Liver (tissue), 3 donors: ENCODE measurements around the gene MYL10.
"Not testable (repeated sequence)": the region's sequence is repeated elsewhere in the genome, so short reads cannot be mapped to it uniquely, and the experiment has no call there.

Experiments used
- GABPA ChIP-seq, 2 donors: IDR thresholded peaks in 1 of 2; conservative IDR thresholded peaks in 1 of 2; 2 replicates each; pipeline ENCODE4 v1.6.1; 2016; ENCODE audit warnings: antibody characterized with exemption in 2 of 2, mild to moderate bottlenecking in 1 of 2, moderate library complexity in 1 of 2
- JUND ChIP-seq, 2 donors: IDR thresholded peaks; 2 replicates each; pipeline ENCODE4 v1.6.1; 2016; ENCODE audit warnings: antibody characterized with exemption in 2 of 2
- RAD21 ChIP-seq, 2 donors: IDR thresholded peaks; 2 replicates each; pipeline ENCODE4 v1.6.1; 2016; ENCODE audit warnings: antibody characterized with exemption in 2 of 2, mild to moderate bottlenecking in 2 of 2
- RXRA ChIP-seq, 2 donors: IDR thresholded peaks; 2 replicates each; pipeline ENCODE4 v1.6.1; 2017 to 2018; ENCODE audit warnings: antibody characterized with exemption in 2 of 2, mild to moderate bottlenecking in 1 of 2
- SP1 ChIP-seq: IDR thresholded peaks from 2 replicates; pipeline ENCODE4 v1.6.1; 2018; ENCODE audit warnings: antibody characterized with exemption, mild to moderate bottlenecking
- TAF1 ChIP-seq: conservative IDR thresholded peaks from 2 replicates; pipeline ENCODE4 v1.6.1; 2016; ENCODE audit warnings: antibody characterized with exemption, mild to moderate bottlenecking
- TF ChIP-seq, protein P1 (sequence below): fragments of 150-350 bp; IDR thresholded peaks from 2 replicates; pipeline ENCODE4 v1.5.1; 2017; ENCODE audit warnings: improper control_type of control experiment, low read depth, low read length; ENCODE audit not compliant: missing input control
- TF ChIP-seq, protein P2 (sequence below): IDR thresholded peaks from 2 replicates; pipeline ENCODE4 v1.6.1; 2016; ENCODE audit warnings: antibody characterized with exemption
- TF ChIP-seq, protein P3 (sequence below): IDR thresholded peaks from 2 replicates; pipeline ENCODE4 v1.6.1; 2016; ENCODE audit warnings: antibody characterized with exemption, mild to moderate bottlenecking
- TF ChIP-seq, protein P4 (sequence below): IDR thresholded peaks from 2 replicates; pipeline ENCODE4 v1.6.1; 2016; ENCODE audit warnings: antibody characterized with exemption
- donor health status: healthy.
- donor health status: healthy.

DNA sequence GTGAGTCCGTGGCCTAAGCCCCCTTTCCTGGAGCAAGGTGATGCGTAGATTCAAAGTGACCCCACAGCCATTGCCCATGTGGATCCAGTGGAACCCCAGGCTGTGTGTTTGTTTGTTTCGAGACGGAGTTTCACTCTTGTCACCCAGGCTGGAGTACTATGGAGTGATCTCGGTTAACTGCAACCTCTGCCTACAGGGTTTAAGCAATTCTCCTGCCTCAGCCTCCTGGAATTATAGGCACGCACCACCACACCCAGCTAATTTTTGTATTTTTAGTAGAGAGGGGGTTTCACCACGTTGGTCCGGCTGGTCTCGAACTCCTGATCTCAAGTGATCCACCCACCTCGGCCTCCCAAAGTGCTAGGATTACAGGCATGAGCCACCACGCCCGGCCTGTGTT is 18.8 kb upstream of the MYL10 start:
- TF ChIP-seq, protein P1, sequence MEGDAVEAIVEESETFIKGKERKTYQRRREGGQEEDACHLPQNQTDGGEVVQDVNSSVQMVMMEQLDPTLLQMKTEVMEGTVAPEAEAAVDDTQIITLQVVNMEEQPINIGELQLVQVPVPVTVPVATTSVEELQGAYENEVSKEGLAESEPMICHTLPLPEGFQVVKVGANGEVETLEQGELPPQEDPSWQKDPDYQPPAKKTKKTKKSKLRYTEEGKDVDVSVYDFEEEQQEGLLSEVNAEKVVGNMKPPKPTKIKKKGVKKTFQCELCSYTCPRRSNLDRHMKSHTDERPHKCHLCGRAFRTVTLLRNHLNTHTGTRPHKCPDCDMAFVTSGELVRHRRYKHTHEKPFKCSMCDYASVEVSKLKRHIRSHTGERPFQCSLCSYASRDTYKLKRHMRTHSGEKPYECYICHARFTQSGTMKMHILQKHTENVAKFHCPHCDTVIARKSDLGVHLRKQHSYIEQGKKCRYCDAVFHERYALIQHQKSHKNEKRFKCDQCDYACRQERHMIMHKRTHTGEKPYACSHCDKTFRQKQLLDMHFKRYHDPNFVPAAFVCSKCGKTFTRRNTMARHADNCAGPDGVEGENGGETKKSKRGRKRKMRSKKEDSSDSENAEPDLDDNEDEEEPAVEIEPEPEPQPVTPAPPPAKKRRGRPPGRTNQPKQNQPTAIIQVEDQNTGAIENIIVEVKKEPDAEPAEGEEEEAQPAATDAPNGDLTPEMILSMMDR: not testable (repeated sequence)
- not testable (repeated sequence) for TF ChIP-seq JUND (IDR thresholded peaks at IDR 0.05); SP1; TAF1; RAD21 (IDR thresholded peaks at IDR 0.05); GABPA (IDR thresholded peaks at IDR 0.05 in 1 of 2, conservative IDR thresholded peaks at IDR 0.05 in 1 of 2); RXRA (IDR thresholded peaks at IDR 0.05)
- TF ChIP-seq, protein P2, sequence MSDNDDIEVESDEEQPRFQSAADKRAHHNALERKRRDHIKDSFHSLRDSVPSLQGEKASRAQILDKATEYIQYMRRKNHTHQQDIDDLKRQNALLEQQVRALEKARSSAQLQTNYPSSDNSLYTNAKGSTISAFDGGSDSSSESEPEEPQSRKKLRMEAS: not testable (repeated sequence)
- TF ChIP-seq, protein P3, sequence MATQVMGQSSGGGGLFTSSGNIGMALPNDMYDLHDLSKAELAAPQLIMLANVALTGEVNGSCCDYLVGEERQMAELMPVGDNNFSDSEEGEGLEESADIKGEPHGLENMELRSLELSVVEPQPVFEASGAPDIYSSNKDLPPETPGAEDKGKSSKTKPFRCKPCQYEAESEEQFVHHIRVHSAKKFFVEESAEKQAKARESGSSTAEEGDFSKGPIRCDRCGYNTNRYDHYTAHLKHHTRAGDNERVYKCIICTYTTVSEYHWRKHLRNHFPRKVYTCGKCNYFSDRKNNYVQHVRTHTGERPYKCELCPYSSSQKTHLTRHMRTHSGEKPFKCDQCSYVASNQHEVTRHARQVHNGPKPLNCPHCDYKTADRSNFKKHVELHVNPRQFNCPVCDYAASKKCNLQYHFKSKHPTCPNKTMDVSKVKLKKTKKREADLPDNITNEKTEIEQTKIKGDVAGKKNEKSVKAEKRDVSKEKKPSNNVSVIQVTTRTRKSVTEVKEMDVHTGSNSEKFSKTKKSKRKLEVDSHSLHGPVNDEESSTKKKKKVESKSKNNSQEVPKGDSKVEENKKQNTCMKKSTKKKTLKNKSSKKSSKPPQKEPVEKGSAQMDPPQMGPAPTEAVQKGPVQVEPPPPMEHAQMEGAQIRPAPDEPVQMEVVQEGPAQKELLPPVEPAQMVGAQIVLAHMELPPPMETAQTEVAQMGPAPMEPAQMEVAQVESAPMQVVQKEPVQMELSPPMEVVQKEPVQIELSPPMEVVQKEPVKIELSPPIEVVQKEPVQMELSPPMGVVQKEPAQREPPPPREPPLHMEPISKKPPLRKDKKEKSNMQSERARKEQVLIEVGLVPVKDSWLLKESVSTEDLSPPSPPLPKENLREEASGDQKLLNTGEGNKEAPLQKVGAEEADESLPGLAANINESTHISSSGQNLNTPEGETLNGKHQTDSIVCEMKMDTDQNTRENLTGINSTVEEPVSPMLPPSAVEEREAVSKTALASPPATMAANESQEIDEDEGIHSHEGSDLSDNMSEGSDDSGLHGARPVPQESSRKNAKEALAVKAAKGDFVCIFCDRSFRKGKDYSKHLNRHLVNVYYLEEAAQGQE: not testable (repeated sequence)
- TF ChIP-seq, protein P4, sequence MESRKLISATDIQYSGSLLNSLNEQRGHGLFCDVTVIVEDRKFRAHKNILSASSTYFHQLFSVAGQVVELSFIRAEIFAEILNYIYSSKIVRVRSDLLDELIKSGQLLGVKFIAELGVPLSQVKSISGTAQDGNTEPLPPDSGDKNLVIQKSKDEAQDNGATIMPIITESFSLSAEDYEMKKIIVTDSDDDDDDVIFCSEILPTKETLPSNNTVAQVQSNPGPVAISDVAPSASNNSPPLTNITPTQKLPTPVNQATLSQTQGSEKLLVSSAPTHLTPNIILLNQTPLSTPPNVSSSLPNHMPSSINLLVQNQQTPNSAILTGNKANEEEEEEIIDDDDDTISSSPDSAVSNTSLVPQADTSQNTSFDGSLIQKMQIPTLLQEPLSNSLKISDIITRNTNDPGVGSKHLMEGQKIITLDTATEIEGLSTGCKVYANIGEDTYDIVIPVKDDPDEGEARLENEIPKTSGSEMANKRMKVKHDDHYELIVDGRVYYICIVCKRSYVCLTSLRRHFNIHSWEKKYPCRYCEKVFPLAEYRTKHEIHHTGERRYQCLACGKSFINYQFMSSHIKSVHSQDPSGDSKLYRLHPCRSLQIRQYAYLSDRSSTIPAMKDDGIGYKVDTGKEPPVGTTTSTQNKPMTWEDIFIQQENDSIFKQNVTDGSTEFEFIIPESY: not testable (repeated sequence)
